NOMO-1 treated with DMSO at 0.1 percent for 48 hours (cell line): Measurements from ENCODE around the gene PRKG1.

Experiments
- DNase-seq: peaks from one replicate; lab custom pipeline; 2025; ENCODE audit not compliant: unreplicated experiment; lab: John Stamatoyannopoulos, UW

Gene PRKG1

DNA sequence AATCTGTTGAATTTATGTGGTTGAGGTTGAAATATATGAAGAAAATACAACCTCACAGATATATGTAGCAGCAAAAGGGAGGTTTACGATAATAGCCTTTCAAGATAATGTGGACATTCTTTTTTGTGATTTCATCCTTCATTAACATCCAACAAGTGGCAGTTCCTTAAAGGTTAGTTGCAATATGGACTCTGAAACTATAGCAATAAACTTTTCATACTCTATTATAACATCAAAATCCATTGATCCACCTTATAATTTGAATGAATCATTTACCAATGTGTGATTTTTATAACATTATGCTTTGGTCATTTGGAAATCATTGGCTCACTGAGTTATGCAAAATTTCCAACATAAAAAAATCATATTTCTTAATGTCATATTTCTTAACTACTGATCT, 825.9 kb downstream of the PRKG1 start:
- no peak for DNase-seq

DNA sequence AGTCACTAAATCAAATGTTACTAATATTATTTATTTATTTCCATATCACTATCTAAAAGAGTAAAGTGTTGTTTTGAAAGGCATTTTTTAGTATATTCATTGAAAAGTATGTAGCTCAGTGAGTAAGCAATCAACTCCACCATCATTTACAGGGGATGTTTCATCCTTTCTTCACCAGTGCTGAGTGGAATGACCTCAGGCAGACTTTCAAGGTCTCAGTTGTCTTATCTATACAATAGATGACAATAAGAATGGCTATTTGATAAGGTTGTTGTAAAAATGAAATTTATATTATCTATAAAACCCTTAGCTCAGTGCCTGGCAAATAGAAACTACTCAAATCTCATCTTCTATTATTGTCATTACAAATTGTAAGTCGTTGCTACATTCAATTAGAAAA, 829.4 kb downstream of the PRKG1 start:
- no peak for DNase-seq

DNA sequence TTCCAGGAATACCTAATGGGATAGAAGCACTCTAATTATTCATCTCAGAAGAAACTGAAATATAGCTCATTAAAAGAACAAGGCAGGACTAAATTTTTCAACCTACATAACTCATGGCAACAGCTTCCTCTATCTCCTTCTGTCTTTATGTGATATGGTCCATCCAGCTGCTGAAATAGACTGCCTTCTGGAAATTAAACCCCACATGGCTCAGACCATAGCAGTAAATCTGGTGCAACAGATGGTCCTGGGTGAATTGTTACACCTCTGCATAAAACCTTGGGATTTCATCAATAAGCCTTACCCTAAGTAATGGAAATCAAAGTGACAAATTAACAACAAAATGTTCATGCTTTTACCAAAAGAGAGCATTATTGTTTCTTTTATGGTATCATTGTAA, 830.7 kb downstream of the PRKG1 start:
- DNase-seq: no peak

DNA sequence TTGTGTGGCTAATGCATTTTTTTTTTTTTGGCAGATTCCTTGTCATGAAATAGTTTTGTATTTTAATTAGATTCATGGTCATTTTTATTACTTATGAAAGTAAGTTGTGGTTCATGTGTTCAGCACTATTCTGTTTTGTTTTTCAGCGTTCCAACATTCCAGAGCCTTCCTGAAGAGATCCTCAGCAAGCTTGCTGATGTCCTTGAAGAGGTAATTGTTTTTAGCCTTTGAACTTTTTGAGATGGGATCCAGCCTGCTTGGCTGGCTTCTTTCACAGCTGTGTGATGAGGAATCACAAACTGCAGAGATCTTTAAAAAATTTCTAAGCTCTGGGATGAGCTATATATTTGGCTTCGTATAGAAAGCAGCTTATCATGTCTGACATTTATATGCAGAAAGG, 833.1 kb downstream of the PRKG1 start:
- DNase-seq: no peak

DNA sequence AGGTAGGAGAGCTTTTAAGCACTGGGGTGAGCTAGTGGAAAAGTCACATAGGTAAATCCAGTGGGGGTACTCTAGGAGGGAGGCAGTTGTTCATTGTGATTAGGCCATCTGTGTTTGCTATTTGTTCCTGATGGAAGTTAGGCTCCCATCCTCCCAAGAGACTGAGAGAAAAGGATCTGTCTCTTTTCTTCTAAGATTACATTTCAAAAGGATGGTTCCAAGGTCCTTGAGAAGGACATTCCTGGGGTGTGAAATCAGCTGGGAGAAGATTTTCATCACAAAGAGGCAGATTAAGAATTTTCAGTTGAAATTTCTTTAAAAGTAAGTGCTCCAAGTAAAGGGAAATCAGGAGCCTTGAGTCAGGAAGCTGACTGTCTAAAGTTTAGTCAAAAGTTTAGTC, 835.9 kb downstream of the PRKG1 start:
- DNase-seq: no peak

DNA sequence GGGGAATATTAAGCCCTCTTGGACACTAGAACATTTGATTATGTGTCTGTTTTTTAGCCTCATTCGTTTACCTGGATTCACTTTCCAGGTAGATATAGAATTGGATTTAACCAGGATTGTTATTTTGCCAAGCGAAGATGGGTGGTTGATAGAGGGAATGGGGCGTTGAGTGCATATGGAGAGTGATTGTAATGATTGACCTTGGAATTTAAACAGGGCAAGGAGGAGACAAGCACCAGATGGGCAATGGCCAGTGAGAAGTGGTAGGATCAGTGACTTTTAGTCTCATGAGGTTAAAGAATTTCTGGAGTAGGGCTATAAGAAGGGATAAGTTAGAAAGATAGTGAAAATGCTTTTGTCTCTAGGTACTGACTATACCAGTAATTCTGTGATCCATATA, 836.3 kb downstream of the PRKG1 start:
- no peak for DNase-seq

- DNase-seq: no peak
These were observed 837.4 kb downstream of the PRKG1 start for GRCh38 chr10:51911723-51912122.

- no peak for DNase-seq
These were observed 840.8 kb downstream of the PRKG1 start for GRCh38 chr10:51915031-51915542.

- no peak for DNase-seq
These were observed 844.2 kb downstream of the PRKG1 start for GRCh38 chr10:51918440-51918839.

GRCh38 chr10:51918884-51919325, 844.6 kb downstream of the PRKG1 start:
- DNase-seq: no peak

- DNase-seq: no peak
These were observed 846.4 kb downstream of the PRKG1 start for GRCh38 chr10:51920672-51921071.

DNA sequence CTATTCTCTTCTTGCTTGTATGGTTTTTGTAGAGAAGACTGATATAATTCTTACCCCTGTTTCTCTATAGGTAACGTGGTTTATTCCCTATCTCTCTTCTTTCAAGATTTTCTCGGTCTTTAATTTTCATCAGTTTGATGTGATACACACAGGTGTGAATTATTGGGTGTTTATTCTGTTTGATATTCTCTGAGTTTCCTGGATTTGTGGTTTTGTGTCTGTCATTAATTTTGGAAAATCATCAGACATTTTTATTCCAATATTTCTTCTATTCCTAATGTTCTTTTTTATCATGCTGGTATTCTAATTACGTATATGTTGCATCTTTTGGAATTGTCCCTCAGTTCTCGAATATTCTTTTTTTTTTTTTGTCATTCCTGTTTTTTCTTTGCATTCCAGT, 850.1 kb downstream of the PRKG1 start:
- DNase-seq: no peak

- no peak for DNase-seq
These were observed 852.0 kb downstream of the PRKG1 start for GRCh38 chr10:51926337-51926736.

- DNase-seq: no peak
These were observed 853.9 kb downstream of the PRKG1 start for GRCh38 chr10:51928162-51928561.

DNA sequence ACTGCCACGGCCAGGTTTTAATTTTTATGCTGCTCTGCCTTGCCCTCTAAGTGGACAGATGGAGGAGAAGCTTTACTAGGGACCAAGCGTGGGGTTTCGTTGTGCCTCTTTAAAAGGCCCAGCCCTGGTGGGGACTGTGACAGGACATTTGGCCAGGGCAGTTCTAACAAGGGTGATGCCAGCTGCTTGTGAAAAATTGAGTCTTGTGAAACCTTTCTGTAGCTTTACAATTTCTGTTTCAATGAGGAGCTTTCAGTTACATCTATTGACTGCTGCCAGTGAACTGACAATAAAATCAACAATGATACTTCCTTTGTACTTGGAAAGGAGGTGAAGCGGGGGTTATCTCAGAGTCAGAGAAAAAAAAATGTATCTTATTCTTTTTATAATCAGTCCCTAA, 858.2 kb downstream of the PRKG1 start:
- DNase-seq: no peak

DNA sequence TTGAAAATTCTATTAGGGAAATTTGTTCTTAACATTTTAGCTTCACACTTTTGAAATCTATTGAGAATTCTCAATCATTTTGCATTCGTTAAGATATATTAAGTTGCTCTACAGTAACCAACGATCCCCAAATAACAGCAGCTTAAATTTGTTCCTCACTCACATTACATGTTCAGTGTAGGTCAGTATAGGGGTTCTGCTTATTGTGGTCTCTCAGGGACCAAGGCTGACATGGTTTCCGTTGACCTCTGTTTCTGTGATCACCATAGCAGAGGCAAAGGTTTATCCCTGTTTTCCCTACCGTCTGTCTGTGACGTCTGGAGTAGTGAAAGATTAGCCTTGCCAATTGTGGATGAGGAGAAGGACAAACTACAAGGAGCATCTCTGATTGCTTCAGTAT, 860.1 kb downstream of the PRKG1 start:
- DNase-seq: no peak

DNA sequence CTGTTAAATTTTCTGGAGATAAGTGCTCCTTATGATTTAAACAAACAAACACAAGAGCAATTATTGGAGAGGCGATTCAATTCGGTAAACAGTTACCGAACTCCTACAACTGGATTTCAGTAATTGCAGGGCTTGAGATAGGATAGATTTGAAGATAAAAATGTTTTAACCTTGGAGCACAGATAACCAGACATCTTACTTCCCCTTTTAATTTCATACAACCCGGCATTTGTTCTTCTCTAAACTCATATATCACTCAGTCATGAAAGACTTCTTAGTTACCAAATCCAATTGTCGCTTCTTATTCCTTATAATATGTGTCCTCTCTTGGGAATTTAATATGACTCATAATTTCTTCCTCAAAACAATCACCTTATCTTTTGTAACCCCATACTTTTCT, 861.1 kb downstream of the PRKG1 start:
- DNase-seq: no peak

- DNase-seq: no peak
These were observed 863.2 kb downstream of the PRKG1 start for GRCh38 chr10:51937308-51938140.

DNA sequence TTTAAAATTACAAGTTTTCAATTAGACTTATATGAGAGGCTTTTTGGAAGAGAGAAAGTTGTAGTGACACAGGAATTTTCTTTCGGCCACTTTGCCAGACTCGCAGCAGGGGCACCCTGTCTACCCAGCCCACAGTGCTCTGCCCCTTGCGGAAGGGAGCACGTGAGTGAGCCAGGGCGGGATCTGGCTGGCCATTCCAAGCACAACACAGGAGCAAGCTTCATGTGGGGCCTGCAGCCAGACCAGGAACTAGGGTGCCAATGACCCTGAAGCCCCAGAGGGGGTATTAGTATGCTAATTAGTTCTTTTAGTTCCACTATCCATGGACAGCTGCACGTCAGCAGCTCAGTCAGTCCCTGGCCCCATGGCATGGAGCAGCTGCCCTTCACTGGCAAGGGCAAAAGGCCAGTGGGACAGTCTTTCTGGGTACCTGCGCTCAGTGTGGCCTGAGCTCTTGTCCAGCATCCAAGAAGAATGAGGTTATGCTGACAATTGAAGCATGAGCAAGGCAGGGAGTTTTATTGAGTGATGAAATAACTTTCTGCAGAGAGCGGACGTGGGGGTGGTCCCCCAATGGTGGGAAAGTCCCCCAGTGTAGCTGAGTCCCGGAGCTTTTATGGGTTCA, 876.2 kb downstream of the PRKG1 start:
- no peak for DNase-seq

GRCh38 chr10:51950996-51951555, 876.8 kb downstream of the PRKG1 start:
- DNase-seq: no peak

DNA sequence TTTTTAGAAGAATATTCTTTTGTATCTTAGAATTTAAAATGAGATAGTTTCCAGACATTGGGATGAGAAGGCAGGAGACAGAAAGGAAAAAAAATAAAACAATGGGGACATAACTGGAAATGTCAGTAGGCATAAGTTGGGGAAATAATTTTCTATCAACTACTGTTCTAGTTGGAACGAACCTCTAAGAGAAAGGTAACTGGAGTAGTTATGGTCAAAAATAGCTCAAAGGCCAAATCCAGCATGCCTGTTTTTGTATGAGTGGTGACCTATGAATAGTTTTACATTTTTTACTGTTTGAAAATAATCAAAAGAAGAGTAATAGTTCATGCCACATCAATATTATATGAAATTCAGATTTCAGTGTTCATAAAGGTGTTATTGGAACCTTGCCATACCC, 877.3 kb downstream of the PRKG1 start:
- no peak for DNase-seq

DNA sequence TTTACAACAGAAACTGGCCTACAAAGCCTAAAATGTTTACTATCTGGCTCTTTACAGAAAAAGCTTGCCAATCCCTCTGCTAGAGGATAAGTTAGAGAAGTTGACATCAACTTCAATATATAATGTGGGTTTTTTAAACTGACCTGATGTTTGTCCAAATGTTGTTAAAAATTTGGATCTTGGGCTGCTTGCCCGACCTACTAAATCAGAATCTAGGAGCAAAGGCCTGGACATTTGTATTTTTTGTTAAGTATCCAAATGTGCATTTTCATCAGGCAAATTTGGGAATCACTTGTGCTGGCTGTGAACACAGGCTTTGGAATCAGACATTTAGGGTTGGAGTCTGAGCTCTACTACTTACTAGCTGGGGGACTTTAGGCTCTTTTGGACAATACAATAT, 877.8 kb downstream of the PRKG1 start:
- no peak for DNase-seq
